Activated CD8-positive, alpha-beta memory T cell treated with anti-CD3 and anti-CD28 coated beads, Interleukin-2, amount 10 ng/mL, durations not matched to agents 7 days and 5 days (primary cell): ENCODE measurements around the gene ADRA2B. TPM values are rescaled to one million over a fixed set of nuclear protein-coding genes. Genes with fewer than 3 reads are reported as not detected.
"Not testable (repeated sequence)": the region's sequence is repeated elsewhere in the genome, so short reads cannot be mapped to it uniquely, and the experiment has no call there.

Experiments
- ATAC-seq: fragments of 150-1000 bp; cut with Tn5 transposase; one replicate; pipeline ENCODE4 v1.10.0; 2021; ENCODE audit warnings: moderate library complexity
- CTCF ChIA-PET: fragments of 350-600 bp; sonication (Branson Sonifier 250); formaldehyde crosslinking; loops from one replicate; lab custom pipeline; 2021; ENCODE audit warnings: antibody characterized with exemption; lab: Charles Lee
- DNase-seq: peaks from one replicate; pipeline ENCODE4 v3.0.0-alpha.2; 2020
- H3K27ac Mint-ChIP-seq: one replicate; pipeline ENCODE4 v1.8.0; 2021; ENCODE audit warnings: mild to moderate bottlenecking, mixed read lengths
- H3K27me3 Mint-ChIP-seq: one replicate; pipeline ENCODE4 v1.8.0; 2021; ENCODE audit warnings: mixed read lengths
- H3K36me3 Mint-ChIP-seq: one replicate; pipeline ENCODE4 v1.8.0; 2021; ENCODE audit warnings: mild to moderate bottlenecking, mixed read lengths
- H3K4me1 Mint-ChIP-seq: one replicate; pipeline ENCODE4 v1.8.0; 2021; ENCODE audit warnings: mixed read lengths
- H3K4me3 Mint-ChIP-seq: one replicate; pipeline ENCODE4 v1.8.0; 2021; ENCODE audit warnings: mild to moderate bottlenecking, moderate library complexity, mixed read lengths
- H3K9me3 Mint-ChIP-seq: one replicate; pipeline ENCODE4 v1.8.0; 2022; ENCODE audit warnings: low read depth, mixed read lengths
- total RNA-seq, 2 experiments: library from RNA; stranded (reverse); gene quantifications; one replicate each; pipeline ENCODE4 v1.2.3, GENCODE V29; 2021

The ADRA2B gene
- total RNA-seq, 2 experiments from 2014 or later = 0.09 to 0.15 TPM

DNA sequence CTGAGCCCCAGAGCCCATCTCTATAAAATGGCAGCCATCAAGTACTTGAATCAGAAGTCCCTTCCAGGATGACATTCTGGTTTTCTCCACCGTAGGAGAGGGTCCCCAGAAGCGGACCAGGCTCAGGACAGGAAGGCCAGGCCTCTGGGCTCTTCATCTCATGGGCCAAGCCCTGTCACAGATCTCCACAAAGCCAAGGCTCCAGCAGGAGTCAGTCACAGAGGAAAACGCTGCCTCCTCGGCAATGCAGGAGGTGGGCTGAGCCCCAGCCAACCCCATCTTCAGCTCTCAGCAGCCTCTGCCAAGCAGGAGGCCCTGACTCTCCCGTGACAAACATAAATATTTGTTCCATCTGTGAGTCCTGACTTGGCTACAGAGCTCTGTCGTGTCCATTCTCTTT is 42.2 kb downstream of the ADRA2B start:
- DNase-seq = no peak
- Mint-ChIP-seq H3K36me3 (no peaks in the 10 kb centered on the region), H3K27me3 (peaks cover 15% of the 10 kb centered on the region), H3K9me3 (peaks cover 2% of the 10 kb centered on the region), H3K4me3 (no peak overlapping the region), H3K4me1 (no peaks in the 10 kb centered on the region), H3K27ac (no peak overlapping the region)
- ATAC-seq = no peak
- CTCF ChIA-PET = interaction anchor here (0.6 kb wide), 1 partner anchor 188 kb away, joined by 3 read pairs; no protein-coding TSS in a partner anchor

DNA sequence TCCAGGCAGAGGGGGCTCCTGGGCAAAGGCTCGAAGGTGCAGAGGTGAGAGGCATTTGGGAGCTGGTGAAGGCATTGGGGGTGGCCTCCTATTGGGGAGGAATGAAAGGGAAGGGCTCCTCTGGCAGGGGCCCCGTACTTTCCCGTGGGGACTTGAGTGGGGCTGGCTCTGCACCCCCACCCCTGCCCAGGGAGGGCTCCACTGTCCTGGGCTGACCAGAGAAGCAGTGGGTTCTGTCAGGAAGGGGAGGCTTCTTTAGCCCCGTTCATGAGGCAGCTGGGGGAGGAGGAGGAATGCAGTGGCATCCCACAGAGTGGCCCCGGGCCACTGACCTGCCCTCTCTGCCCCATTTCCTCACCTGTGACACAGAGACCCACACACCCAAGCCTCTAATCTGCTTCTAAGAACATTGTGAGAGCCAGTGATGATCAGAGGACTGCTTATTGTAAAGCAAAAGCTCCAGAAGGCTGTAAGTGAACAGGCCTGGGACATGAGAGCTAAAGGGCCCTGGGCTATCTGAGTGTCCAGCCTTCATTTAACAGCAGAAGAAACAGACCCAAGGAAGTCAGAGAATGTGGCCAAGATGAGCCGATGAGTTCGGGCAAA is 43.1 kb downstream of the ADRA2B start:
- Mint-ChIP-seq H3K4me3 (no peak overlapping the region), H3K4me1 (no peaks in the 10 kb centered on the region), H3K27ac (no peak overlapping the region), H3K9me3 (peaks cover 2% of the 10 kb centered on the region), H3K36me3 (no peaks in the 10 kb centered on the region), H3K27me3 (peaks cover 14% of the 10 kb centered on the region)
- ATAC-seq (no peak), DNase-seq (no peak)
- CTCF ChIA-PET = no interaction called here

DNA sequence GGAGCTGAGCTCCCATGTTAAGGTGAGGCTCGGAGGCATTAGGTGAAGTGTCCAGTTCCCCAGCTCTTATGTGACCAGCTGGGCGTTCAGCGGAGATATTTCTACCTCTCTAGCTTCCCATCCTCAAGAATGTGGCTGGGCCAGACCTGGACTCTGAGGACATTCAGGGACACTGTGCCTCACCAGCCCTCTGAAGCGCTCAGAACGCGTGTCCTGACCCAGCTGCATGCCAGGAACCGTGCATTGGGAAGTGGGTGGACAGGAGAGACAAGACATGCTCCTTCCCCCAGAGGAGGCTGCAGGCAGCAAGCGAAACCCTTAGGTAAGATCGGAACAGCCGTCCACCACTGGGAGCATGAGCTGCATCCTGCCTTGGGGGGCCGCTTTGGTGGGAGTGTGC is 43.6 kb downstream of the ADRA2B start:
- ATAC-seq = no peak
- Mint-ChIP-seq H3K27me3 (peaks cover 9% of the 10 kb centered on the region), H3K4me1 (no peaks in the 10 kb centered on the region), H3K36me3 (no peaks in the 10 kb centered on the region), H3K4me3 (no peak overlapping the region), H3K9me3 (peaks cover 2% of the 10 kb centered on the region), H3K27ac (no peak overlapping the region)
- DNase-seq = no peak
- CTCF ChIA-PET = no interaction called here

- H3K4me3 Mint-ChIP-seq, H3K9me3 Mint-ChIP-seq, DNase-seq, CTCF ChIA-PET, ATAC-seq, H3K36me3 Mint-ChIP-seq, H3K27me3 Mint-ChIP-seq, H3K4me1 Mint-ChIP-seq, H3K27ac Mint-ChIP-seq: not testable (repeated sequence)
These were observed 44.3 kb downstream of the ADRA2B start for GRCh38 chr2:96071977-96072491.

- H3K36me3 Mint-ChIP-seq, H3K27ac Mint-ChIP-seq, ATAC-seq, CTCF ChIA-PET, DNase-seq, H3K4me3 Mint-ChIP-seq, H3K4me1 Mint-ChIP-seq, H3K27me3 Mint-ChIP-seq, H3K9me3 Mint-ChIP-seq: not testable (repeated sequence)
These were observed 45.0 kb downstream of the ADRA2B start for GRCh38 chr2:96071087-96071976.

GRCh38 chr2:96070351-96070750 is 46.0 kb downstream of the ADRA2B start:
- H3K4me3 Mint-ChIP-seq, DNase-seq, CTCF ChIA-PET, H3K27me3 Mint-ChIP-seq, ATAC-seq, H3K36me3 Mint-ChIP-seq, H3K27ac Mint-ChIP-seq, H3K4me1 Mint-ChIP-seq, H3K9me3 Mint-ChIP-seq: not testable (repeated sequence)

DNA sequence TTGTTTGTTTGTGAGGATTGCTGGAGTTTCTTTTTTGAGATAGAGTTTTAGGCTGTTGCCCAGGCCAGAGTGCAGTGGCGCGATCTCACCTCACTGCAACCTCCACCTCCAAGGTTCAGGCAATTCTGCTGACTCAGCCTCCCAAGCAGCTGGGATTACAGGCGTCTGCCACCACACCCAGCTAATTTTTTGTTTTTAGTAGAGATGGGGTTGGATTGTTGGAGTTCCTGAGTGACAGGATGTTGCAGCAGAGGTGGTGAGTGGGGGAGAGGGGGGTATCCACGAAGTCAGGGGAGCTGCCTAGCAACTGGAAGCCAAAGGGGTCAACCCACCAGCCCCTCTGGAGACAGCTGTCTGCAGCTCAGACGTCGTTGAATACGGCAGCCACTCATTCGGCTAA is 46.5 kb downstream of the ADRA2B start:
- H3K27me3 Mint-ChIP-seq, ATAC-seq, H3K27ac Mint-ChIP-seq, CTCF ChIA-PET, H3K4me3 Mint-ChIP-seq, H3K36me3 Mint-ChIP-seq, H3K9me3 Mint-ChIP-seq, DNase-seq, H3K4me1 Mint-ChIP-seq: not testable (repeated sequence)

DNA sequence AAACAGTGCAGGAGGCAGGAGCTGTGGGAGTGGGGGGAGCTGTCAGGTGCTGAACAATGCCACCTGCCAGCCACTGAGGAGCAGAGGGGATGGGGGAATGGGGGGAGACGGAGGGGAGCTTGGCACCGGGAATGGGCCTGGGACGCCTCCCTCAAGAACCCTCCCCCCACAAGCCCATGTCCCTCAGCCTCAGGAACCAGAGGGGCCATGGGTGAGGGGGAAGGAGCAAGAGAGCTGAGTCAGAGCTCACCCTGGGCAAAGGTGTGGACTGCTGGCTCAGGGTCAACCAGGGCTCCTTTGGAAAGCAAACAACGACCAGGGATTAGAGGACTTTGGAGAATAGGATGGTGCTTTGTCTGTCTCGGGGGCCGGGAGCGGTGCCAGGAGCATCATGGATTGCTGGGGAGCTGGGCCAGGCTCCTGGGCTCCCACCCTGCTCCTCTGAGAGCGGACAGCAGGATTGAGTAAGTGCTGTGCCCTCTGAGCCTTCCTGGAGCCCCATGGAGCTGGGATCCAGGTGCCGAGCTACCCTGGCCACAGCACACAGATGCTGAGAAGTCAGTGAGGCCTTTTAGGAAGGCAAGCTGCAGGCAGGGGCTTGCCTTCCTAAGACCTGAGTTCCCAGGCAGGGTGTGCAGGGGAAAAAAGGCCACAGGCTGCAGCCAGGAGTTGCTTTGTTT is 48.3 kb downstream of the ADRA2B start:
- H3K36me3 Mint-ChIP-seq, CTCF ChIA-PET, H3K27ac Mint-ChIP-seq, H3K27me3 Mint-ChIP-seq, H3K4me3 Mint-ChIP-seq, H3K9me3 Mint-ChIP-seq, ATAC-seq, H3K4me1 Mint-ChIP-seq: not testable (repeated sequence)
- peak; percentile 27 for DNase-seq

GRCh38 chr2:96067098-96067660 is 49.2 kb downstream of the ADRA2B start:
- H3K4me3 Mint-ChIP-seq, H3K4me1 Mint-ChIP-seq, H3K36me3 Mint-ChIP-seq, H3K27ac Mint-ChIP-seq, DNase-seq, ATAC-seq, CTCF ChIA-PET, H3K27me3 Mint-ChIP-seq, H3K9me3 Mint-ChIP-seq: not testable (repeated sequence)

- H3K4me3 Mint-ChIP-seq, ATAC-seq, H3K27me3 Mint-ChIP-seq, H3K4me1 Mint-ChIP-seq, DNase-seq, H3K9me3 Mint-ChIP-seq, H3K36me3 Mint-ChIP-seq, CTCF ChIA-PET, H3K27ac Mint-ChIP-seq: not testable (repeated sequence)
These were observed 49.9 kb downstream of the ADRA2B start for GRCh38 chr2:96066511-96066910.

- H3K4me3 Mint-ChIP-seq, CTCF ChIA-PET, H3K27me3 Mint-ChIP-seq, ATAC-seq, H3K27ac Mint-ChIP-seq, H3K9me3 Mint-ChIP-seq, H3K36me3 Mint-ChIP-seq, DNase-seq, H3K4me1 Mint-ChIP-seq: not testable (repeated sequence)
These were observed 50.4 kb downstream of the ADRA2B start for GRCh38 chr2:96065954-96066353.

- no peaks in the 10 kb centered on the region for H3K9me3 Mint-ChIP-seq
- no peak for DNase-seq
- no peaks in the 10 kb centered on the region for H3K36me3 Mint-ChIP-seq
- H3K27me3 Mint-ChIP-seq = no peaks in the 10 kb centered on the region
- CTCF ChIA-PET = no interaction called here
- peaks cover 4% of the 10 kb centered on the region for H3K4me1 Mint-ChIP-seq
- no peak overlapping the region for H3K4me3 Mint-ChIP-seq
- ATAC-seq = no peak
- H3K27ac Mint-ChIP-seq = no peak overlapping the region
These were observed 50.9 kb downstream of the ADRA2B start for GRCh38 chr2:96065381-96065930.

DNA sequence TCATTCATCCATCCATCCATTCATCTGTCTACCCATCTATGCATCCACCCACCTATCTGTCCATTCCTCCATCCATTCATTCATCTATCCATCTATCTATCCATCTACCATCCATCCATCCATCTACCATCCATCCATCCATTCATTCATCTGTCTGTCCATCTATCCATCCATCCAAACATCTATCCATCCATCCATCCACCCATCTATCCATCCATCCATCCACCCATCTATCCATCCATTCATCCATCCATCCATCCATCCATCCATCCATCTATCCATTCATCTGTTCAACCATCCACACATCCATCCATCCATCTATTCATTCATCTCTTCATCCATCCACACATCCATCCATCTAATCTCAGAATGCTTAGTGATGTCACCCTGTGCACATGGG is 51.6 kb downstream of the ADRA2B start:
- DNase-seq, H3K4me3 Mint-ChIP-seq, CTCF ChIA-PET, H3K27me3 Mint-ChIP-seq, H3K4me1 Mint-ChIP-seq, H3K27ac Mint-ChIP-seq, ATAC-seq, H3K9me3 Mint-ChIP-seq, H3K36me3 Mint-ChIP-seq: not testable (repeated sequence)
